OCI-LY7 (cell line): ENCODE results near the gene COA6. TPM values are rescaled to one million over a fixed set of nuclear protein-coding genes. Genes with fewer than 3 reads are reported as not detected.

ENCODE experiments used
- BruUV-seq: library from RNA; stranded (reverse); fragments of 400-500 nt; replicated peaks from 2 replicates; lab custom pipeline; 2021; lab: Mats Ljungman, UMichigan
- CTCF ChIA-PET: fragments of 300-600 bp; sonication (Branson Sonifier 250); formaldehyde crosslinking; loops from one replicate; lab custom pipeline; 2022; ENCODE audit warnings: antibody characterized with exemption; ENCODE audit not compliant: unreplicated experiment; lab: Charles Lee
- POLR2A ChIA-PET: fragments of 300-600 bp; sonication (Branson Sonifier 250); formaldehyde crosslinking; loops from one replicate; lab custom pipeline; 2022; ENCODE audit warnings: antibody characterized with exemption; lab: Charles Lee
- DNase-seq: peaks from one replicate; pipeline ENCODE4 v3.0.0-alpha.2; 2015; ENCODE audit warnings: low spot score
- H2AFZ ChIP-seq: fragments of 200-600 bp; sonication (generic), shearing (Covaris generic); 2 replicates; pipeline ENCODE4 v1.6.1; 2014; ENCODE audit warnings: mild to moderate bottlenecking, antibody characterized with exemption, low read length, moderate library complexity
- H3K27ac ChIP-seq: fragments of 200-600 bp; sonication (generic); 2 replicates; pipeline ENCODE4 v1.5.1; 2014; ENCODE audit warnings: mixed run types, low read depth, mild to moderate bottlenecking, moderate library complexity, low read length, inconsistent platforms; ENCODE audit not compliant: poor library complexity, severe bottlenecking
- H3K36me3 ChIP-seq: fragments of 200-600 bp; sonication (generic); 2 replicates; pipeline ENCODE4 v1.6.1; 2014; ENCODE audit warnings: mild to moderate bottlenecking, antibody characterized with exemption, low read length, moderate library complexity, mixed read lengths; ENCODE audit not compliant: insufficient read depth
- H3K4me1 ChIP-seq: fragments of 200-600 bp; sonication (generic); 2 replicates; pipeline ENCODE4 v1.5.1; 2014; ENCODE audit warnings: mild to moderate bottlenecking, low read length; ENCODE audit not compliant: insufficient read depth, poor library complexity, severe bottlenecking
- H3K4me2 ChIP-seq: fragments of 200-600 bp; sonication (generic); 2 replicates; pipeline ENCODE4 v1.6.1; 2014; ENCODE audit warnings: mild to moderate bottlenecking, low read length
- H3K4me3 ChIP-seq: fragments of 200-600 bp; sonication (generic); 2 replicates; pipeline ENCODE4 v1.5.1; 2014; ENCODE audit warnings: mild to moderate bottlenecking, low read depth, low read length; ENCODE audit not compliant: poor library complexity, severe bottlenecking
- H3K79me2 ChIP-seq: fragments of 200-600 bp; sonication (generic); 2 replicates; pipeline ENCODE4 v1.6.1; 2016; ENCODE audit warnings: low read depth, mild to moderate bottlenecking, low read length, moderate library complexity, mixed read lengths; ENCODE audit not compliant: insufficient read depth
- H3K9me2 ChIP-seq: fragments of 200-600 bp; sonication (generic); 2 replicates; pipeline ENCODE4 v1.6.1; 2016; ENCODE audit warnings: mild to moderate bottlenecking, low read length, mixed read lengths; ENCODE audit not compliant: insufficient read depth
- H3K9me3 ChIP-seq: fragments of 200-600 bp; sonication (generic); 2 replicates; pipeline ENCODE4 v1.6.1; 2014; ENCODE audit warnings: mild to moderate bottlenecking, mixed run types, low read length, mixed read lengths
- H4K20me1 ChIP-seq: fragments of 200-600 bp; sonication (generic); 2 replicates; pipeline ENCODE4 v1.6.1; 2014; ENCODE audit warnings: mild to moderate bottlenecking, antibody characterized with exemption, low read length, moderate library complexity, mixed read lengths; ENCODE audit not compliant: insufficient read depth
- EZH2phosphoT487 ChIP-seq: fragments of 200-600 bp; sonication (generic); IDR thresholded peaks from 2 replicates; pipeline ENCODE4 v1.6.1; 2018; ENCODE audit warnings: low read depth, borderline replicate concordance, mild to moderate bottlenecking, mixed run types, antibody characterized with exemption, low read length, moderate library complexity, mixed read lengths
- intact Hi-C: fragments of 100-400 bp; cut with micrococcal nuclease; formaldehyde crosslinking; loops from one replicate; pipeline ENCODE4 v1.10.0; 2022; ENCODE audit not compliant: unreplicated experiment
- total RNA-seq, 2 experiments: library from RNA; depleted of rRNA in 1 of 2; stranded (reverse); fragments of >200 nt in 1 of 2; shearing (Covaris generic) in 1 of 2; gene quantifications; 2 replicates each; pipeline ENCODE4 v1.2.3, GENCODE V29; 2014 to 2022
- TF ChIP-seq, protein P1 (sequence below): fragments of 200-600 bp; sonication (generic); conservative IDR thresholded peaks from 2 replicates; pipeline ENCODE4 v1.5.1; 2014; ENCODE audit warnings: mild to moderate bottlenecking, antibody characterized with exemption, low read length, moderate library complexity, mixed read lengths

COA6 gene
- total RNA-seq, 2 experiments from 2014 or later, result 35.2 to 45.5 TPM

DNA sequence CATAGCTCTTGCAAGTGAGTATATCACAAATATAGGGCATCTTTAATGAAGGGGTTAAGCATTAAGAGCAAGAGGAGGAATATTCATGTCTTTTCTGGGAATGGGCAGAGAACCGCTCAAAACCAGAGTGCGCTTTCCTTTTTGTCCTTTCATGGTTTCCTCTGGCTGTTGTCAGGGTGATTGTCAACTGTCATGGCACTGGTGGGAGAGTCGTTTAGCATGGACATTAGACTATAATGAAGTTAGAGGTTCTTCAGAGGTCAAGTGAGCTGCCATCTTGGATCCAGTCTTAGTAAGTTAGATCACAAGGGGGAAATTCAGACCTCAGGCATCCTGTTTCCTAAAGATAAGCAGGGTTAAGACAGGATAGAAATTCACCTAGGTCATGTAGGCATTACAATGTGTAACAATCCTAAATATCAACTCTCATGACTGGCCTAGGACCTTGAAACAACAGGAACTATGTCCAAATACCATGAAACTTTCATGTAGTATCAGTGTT lies 12.1 kb upstream of the COA6 start:
- intact Hi-C loops, result no loop called here
- Histone ChIP-seq H3K4me3 (no peak overlapping the region), H3K4me1 (peaks cover 20% of the 10 kb centered on the region), H3K9me3 (no peaks in the 10 kb centered on the region), H3K9me2 (no peaks in the 10 kb centered on the region; the same call in 1 of the 2 replicates), H3K4me2 (no peak overlapping the region), H3K36me3 (0 out of 2 replicates have a peak, but pooled peaks cover 4% of the 10 kb centered on the region), H2AFZ (no peak overlapping the region), H3K79me2 (peaks cover 13% of the 10 kb centered on the region; the same call in 1 of the 2 replicates), H3K27ac (no peak overlapping the region), H4K20me1 (no peaks in the 10 kb centered on the region)
- no peak for DNase-seq
- TF ChIP-seq, protein P1, sequence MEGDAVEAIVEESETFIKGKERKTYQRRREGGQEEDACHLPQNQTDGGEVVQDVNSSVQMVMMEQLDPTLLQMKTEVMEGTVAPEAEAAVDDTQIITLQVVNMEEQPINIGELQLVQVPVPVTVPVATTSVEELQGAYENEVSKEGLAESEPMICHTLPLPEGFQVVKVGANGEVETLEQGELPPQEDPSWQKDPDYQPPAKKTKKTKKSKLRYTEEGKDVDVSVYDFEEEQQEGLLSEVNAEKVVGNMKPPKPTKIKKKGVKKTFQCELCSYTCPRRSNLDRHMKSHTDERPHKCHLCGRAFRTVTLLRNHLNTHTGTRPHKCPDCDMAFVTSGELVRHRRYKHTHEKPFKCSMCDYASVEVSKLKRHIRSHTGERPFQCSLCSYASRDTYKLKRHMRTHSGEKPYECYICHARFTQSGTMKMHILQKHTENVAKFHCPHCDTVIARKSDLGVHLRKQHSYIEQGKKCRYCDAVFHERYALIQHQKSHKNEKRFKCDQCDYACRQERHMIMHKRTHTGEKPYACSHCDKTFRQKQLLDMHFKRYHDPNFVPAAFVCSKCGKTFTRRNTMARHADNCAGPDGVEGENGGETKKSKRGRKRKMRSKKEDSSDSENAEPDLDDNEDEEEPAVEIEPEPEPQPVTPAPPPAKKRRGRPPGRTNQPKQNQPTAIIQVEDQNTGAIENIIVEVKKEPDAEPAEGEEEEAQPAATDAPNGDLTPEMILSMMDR, result no peak
- TF ChIP-seq EZH2phosphoT487, result no peak
- CTCF ChIA-PET, result no interaction called here
- POLR2A ChIA-PET, result interaction anchor here (1.0 to 1.7 kb wide), 2 partner anchors 13 to 51 kb away, joined by 3 to 10 read pairs; partner anchors contain the start of gene COA6
- no TSS peak for BruUV-seq

DNA sequence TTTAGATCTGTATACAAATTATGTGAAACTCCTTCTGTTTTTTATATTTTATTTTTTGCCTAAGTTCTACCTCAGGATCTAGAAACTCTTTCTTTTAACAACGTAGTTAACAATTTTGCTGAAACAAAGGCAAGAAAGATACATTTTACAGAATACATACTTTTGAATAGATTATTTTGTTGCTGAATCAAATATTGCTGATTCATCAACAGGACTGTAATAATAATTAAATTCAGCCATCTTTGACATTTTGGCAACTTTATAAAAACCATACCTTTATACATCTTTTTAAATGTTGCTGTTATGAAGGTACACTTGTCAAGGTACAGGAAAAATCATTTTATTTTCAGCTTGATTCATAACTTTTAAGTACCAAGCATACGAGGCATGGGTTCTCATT lies 10.7 kb upstream of the COA6 start:
- intact Hi-C loops, result no loop called here
- DNase-seq, result no peak
- POLR2A ChIA-PET, result interaction anchor here (0.6 kb wide), 1 partner anchor 910 kb away, joined by 3 read pairs; no protein-coding TSS in a partner anchor
- H4K20me1 ChIP-seq, result no peaks in the 10 kb centered on the region
- H3K79me2 ChIP-seq, result peaks cover 7% of the 10 kb centered on the region; the same call in 1 of the 2 replicates
- BruUV-seq, result no TSS peak
- no peak overlapping the region for H2AFZ ChIP-seq
- no peaks in the 10 kb centered on the region for H3K9me3 ChIP-seq
- TF ChIP-seq, protein P1, result no peak
- TF ChIP-seq EZH2phosphoT487, result no peak
- no peak overlapping the region for H3K4me2 ChIP-seq
- H3K36me3 ChIP-seq, result 0 out of 2 replicates have a peak, but pooled peaks cover 4% of the 10 kb centered on the region
- no peak overlapping the region for H3K27ac ChIP-seq
- peaks cover 12% of the 10 kb centered on the region for H3K4me1 ChIP-seq
- H3K4me3 ChIP-seq, result no peak overlapping the region
- no peaks in the 10 kb centered on the region; the same call in 1 of the 2 replicates for H3K9me2 ChIP-seq
- CTCF ChIA-PET, result no interaction called here

DNA sequence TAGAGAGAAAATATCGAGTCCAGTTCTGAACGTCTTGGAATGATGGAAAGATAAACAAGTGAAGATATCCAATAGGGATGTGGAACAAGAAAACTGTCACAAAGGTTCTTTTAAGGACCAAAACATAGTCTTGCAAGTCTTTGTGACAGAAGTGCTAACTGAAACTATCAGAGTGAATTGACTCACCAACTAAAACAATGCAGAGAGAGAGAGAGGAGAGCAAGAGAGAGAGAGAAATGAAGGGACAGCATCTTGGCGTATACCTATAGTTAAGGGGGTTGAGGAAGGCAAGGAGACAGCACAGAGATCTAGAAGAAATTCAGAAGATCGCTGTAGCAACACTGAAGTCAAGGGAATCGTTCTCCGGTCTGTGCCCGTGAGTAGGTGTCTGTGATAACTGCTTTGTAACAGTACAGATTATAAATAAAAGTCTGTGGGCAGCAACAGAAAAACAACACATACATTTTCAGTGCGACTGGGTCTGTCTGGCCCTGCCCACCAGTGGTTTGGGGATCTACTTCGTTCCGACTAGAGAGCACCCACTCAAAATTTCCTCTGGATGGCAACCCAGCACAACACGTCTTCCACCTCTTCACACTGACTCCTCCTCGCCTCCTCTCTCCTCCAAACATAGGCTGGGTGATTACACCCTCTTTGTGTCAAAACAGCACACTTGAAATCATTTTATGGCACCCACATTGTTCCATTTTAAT lies 4.8 kb upstream of the COA6 start:
- intact Hi-C loops, result no loop called here
- no peak for TF ChIP-seq EZH2phosphoT487
- TF ChIP-seq, protein P1, result no peak
- no peak for DNase-seq
- peaks cover 23% of the 10 kb centered on the region for H3K4me1 ChIP-seq
- 0 out of 2 replicates have a peak, but pooled peaks cover 4% of the 10 kb centered on the region for H3K36me3 ChIP-seq
- CTCF ChIA-PET, result no interaction called here
- no peaks in the 10 kb centered on the region for H3K9me3 ChIP-seq
- no peaks in the 10 kb centered on the region for H3K9me2 ChIP-seq
- H2AFZ ChIP-seq, result no peak overlapping the region
- no TSS peak for BruUV-seq
- no peaks in the 10 kb centered on the region for H4K20me1 ChIP-seq
- H3K27ac ChIP-seq, result no peak overlapping the region
- POLR2A ChIA-PET, result no interaction called here
- H3K4me2 ChIP-seq, result no peak overlapping the region
- H3K4me3 ChIP-seq, result no peak overlapping the region
- peaks cover 18% of the 10 kb centered on the region; the same call in 1 of the 2 replicates for H3K79me2 ChIP-seq
